HEK293 (cell line): ENCODE results near the gene TICAM1.

Experiments used
- CTCF ChIA-PET: fragments of 350-600 bp; formaldehyde crosslinking; extraction: SDS; loops from one replicate; lab custom pipeline; 2021; ENCODE audit warnings: antibody characterized with exemption; lab: Yijun Ruan, JAX
- POLR2A ChIA-PET: fragments of 300-600 bp; formaldehyde crosslinking; extraction: SDS; loops from one replicate; lab custom pipeline; 2020; ENCODE audit warnings: antibody characterized with exemption, inconsistent platforms; lab: Yijun Ruan, JAX
- H3K27ac ChIP-seq: fragments of 200-500 bp; sonication (Bioruptor generic); 2 replicates; pipeline ENCODE4 v1.5.1; 2014; ENCODE audit warnings: low read depth, low read length, control low read depth, inconsistent platforms; ENCODE audit errors: extremely low read depth
- H3K36me3 ChIP-seq, 2 experiments: fragments of 200-500 bp in 1 of 2; sonication (Bioruptor generic) in 1 of 2; 1 replicate in 1 of 2; 2 replicates in 1 of 2; pipeline ENCODE4 v1.5.1; 2014 to 2017; ENCODE audit warnings: inconsistent platforms in 2 of 2, low read length in 2 of 2; ENCODE audit not compliant: control insufficient read depth in 2 of 2, insufficient read depth in 1 of 2
- H3K4me1 ChIP-seq: fragments of 200-500 bp; sonication (Bioruptor generic); 2 replicates; pipeline ENCODE4 v1.5.1; 2014; ENCODE audit warnings: mild to moderate bottlenecking, low read length, inconsistent platforms; ENCODE audit not compliant: control insufficient read depth, insufficient read depth
- H3K4me3 ChIP-seq: 2 replicates; pipeline ENCODE4 v1.5.1; 2011; ENCODE audit warnings: low read depth, mild to moderate bottlenecking, control low read depth, low read length, moderate library complexity
- H3K9me3 ChIP-seq: fragments of 200-500 bp; sonication (Bioruptor generic); 2 replicates; pipeline ENCODE4 v1.5.1; 2014; ENCODE audit warnings: low read depth, low read length, inconsistent platforms; ENCODE audit not compliant: control insufficient read depth, insufficient read depth
- GLI2 ChIP-seq: fragments of 450-650 bp; formaldehyde crosslinking; IDR thresholded peaks from 2 replicates; pipeline ENCODE4; 2017; ENCODE audit warnings: missing biosample characterization, missing genetic modification characterization, low read depth, borderline replicate concordance
- GLIS1 ChIP-seq: fragments of 450-650 bp; formaldehyde crosslinking; IDR thresholded peaks from 2 replicates; pipeline ENCODE4 v1.5.1; 2016; ENCODE audit warnings: missing biosample characterization, missing genetic modification characterization
- KLF1 ChIP-seq: fragments of 450-650 bp; formaldehyde crosslinking; IDR thresholded peaks from 2 replicates; pipeline ENCODE4 v1.5.1; 2016; ENCODE audit warnings: missing biosample characterization, missing genetic modification characterization
- KLF9 ChIP-seq: fragments of 450-650 bp; formaldehyde crosslinking; IDR thresholded peaks from 2 replicates; pipeline ENCODE4 v1.5.1; 2016; ENCODE audit warnings: missing biosample characterization, missing genetic modification characterization, low read depth
- REPIN1 ChIP-seq: fragments of 450-650 bp; formaldehyde crosslinking; IDR thresholded peaks from 2 replicates; pipeline ENCODE4 v1.5.1; 2017; ENCODE audit warnings: missing biosample characterization, missing genetic modification characterization, low read depth
- SETDB1 ChIP-seq: IDR thresholded peaks from one replicate; pipeline ENCODE4 v1.6.1; 2017; ENCODE audit warnings: mild to moderate bottlenecking, low read length, moderate library complexity, mixed read lengths; ENCODE audit not compliant: insufficient read length
- YY2 ChIP-seq: fragments of 450-650 bp; formaldehyde crosslinking; IDR thresholded peaks from 2 replicates; pipeline ENCODE4 v1.5.1; 2016; ENCODE audit warnings: missing biosample characterization, missing genetic modification characterization
- ZNF146 ChIP-seq: fragments of 450-650 bp; formaldehyde crosslinking; IDR thresholded peaks from 2 replicates; pipeline ENCODE4 v1.5.1; 2016; ENCODE audit warnings: missing biosample characterization, missing genetic modification characterization
- ZNF23 ChIP-seq: fragments of 450-650 bp; formaldehyde crosslinking; IDR thresholded peaks from 2 replicates; pipeline ENCODE4 v1.5.1; 2016; ENCODE audit warnings: missing biosample characterization, missing genetic modification characterization, borderline replicate concordance
- ZNF391 ChIP-seq: fragments of 450-650 bp; formaldehyde crosslinking; IDR thresholded peaks from 2 replicates; pipeline ENCODE4 v1.5.1; 2016; ENCODE audit warnings: low read depth, missing biosample characterization, missing genetic modification characterization, borderline replicate concordance
- ZNF585B ChIP-seq: fragments of 450-650 bp; formaldehyde crosslinking; IDR thresholded peaks from 2 replicates; pipeline ENCODE4 v1.5.1; 2016; ENCODE audit warnings: missing biosample characterization, missing genetic modification characterization
- ZNF600 ChIP-seq: fragments of 450-650 bp; formaldehyde crosslinking; IDR thresholded peaks from 2 replicates; pipeline ENCODE4 v1.5.1; 2016; ENCODE audit warnings: missing biosample characterization, missing genetic modification characterization
- ZNF664 ChIP-seq: fragments of 450-650 bp; formaldehyde crosslinking; IDR thresholded peaks from 2 replicates; pipeline ENCODE4 v1.5.1; 2016; ENCODE audit warnings: missing biosample characterization, missing genetic modification characterization
- ZNF707 ChIP-seq: fragments of 450-650 bp; formaldehyde crosslinking; IDR thresholded peaks from 2 replicates; pipeline ENCODE4 v1.5.1; 2016; ENCODE audit warnings: missing biosample characterization, missing genetic modification characterization
- ZNF76 ChIP-seq: fragments of 450-650 bp; formaldehyde crosslinking; IDR thresholded peaks from 2 replicates; pipeline ENCODE4; 2016; ENCODE audit warnings: low read depth, missing biosample characterization, missing genetic modification characterization, borderline replicate concordance
- ZNF768 ChIP-seq: fragments of 450-650 bp; formaldehyde crosslinking; IDR thresholded peaks from 2 replicates; pipeline ENCODE4 v1.5.1; 2018; ENCODE audit warnings: missing biosample characterization, mild to moderate bottlenecking, missing genetic modification characterization
- ZNF837 ChIP-seq: fragments of 450-650 bp; formaldehyde crosslinking; IDR thresholded peaks from 2 replicates; pipeline ENCODE4 v1.5.1; 2016; ENCODE audit warnings: missing biosample characterization, missing genetic modification characterization
- TF ChIP-seq, protein P1 (sequence below): fragments of 450-650 bp; formaldehyde crosslinking; IDR thresholded peaks from 2 replicates; pipeline ENCODE4 v1.5.1; 2017; ENCODE audit warnings: missing biosample characterization, missing genetic modification characterization
- TF ChIP-seq, protein P2 (sequence below): fragments of 450-650 bp; formaldehyde crosslinking; IDR thresholded peaks from 2 replicates; pipeline ENCODE4 v1.5.1; 2016; ENCODE audit warnings: missing biosample characterization, missing genetic modification characterization
- TF ChIP-seq, protein P3 (sequence below): fragments of 450-650 bp; formaldehyde crosslinking; IDR thresholded peaks from 2 replicates; pipeline ENCODE4 v1.5.1; 2017; ENCODE audit warnings: missing biosample characterization, missing genetic modification characterization
- TF ChIP-seq, protein P4 (sequence below): fragments of 450-650 bp; formaldehyde crosslinking; IDR thresholded peaks from 2 replicates; pipeline ENCODE4 v1.5.1; 2016; ENCODE audit warnings: missing biosample characterization, missing genetic modification characterization
- TF ChIP-seq, protein P5 (sequence below): fragments of 450-650 bp; formaldehyde crosslinking; IDR thresholded peaks from 2 replicates; pipeline ENCODE4 v1.5.1; 2016; ENCODE audit warnings: missing biosample characterization, missing genetic modification characterization
- TF ChIP-seq, protein P6 (sequence below): fragments of 450-650 bp; formaldehyde crosslinking; IDR thresholded peaks from 2 replicates; pipeline ENCODE4 v1.5.1; 2016; ENCODE audit warnings: missing biosample characterization, missing genetic modification characterization
- TF ChIP-seq, protein P7 (sequence below): fragments of 450-650 bp; formaldehyde crosslinking; IDR thresholded peaks from 2 replicates; pipeline ENCODE4 v1.5.1; 2016; ENCODE audit warnings: missing biosample characterization, missing genetic modification characterization

TICAM1 gene

DNA sequence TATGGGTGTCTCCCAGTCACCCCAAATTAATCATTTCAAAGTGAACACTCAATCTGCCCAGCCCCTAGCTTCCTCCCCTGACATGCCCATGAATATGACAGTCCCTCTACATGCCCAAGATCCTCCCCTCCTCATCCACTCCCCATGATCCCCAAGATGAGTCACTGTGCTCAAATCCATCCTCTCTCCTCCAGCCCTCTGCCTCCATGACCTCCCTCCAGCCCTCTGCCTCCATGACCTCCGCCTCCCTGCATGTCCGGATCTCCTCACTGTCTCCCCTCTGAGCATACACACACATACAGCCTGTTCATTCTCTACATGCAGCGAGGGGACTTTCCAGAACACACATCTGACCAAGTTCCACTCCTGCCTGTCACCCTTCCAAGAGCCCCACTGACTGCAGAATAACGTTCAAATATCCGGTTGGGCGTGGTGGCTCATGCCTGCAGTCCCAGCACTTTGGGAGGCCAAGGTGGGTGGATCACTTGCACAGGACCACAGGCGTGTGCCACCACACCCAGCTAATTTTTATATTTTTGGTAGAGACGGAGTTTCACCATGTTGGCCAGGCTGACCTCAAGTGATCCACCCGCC lies 58.4 kb downstream of the TICAM1 start (continued):
- TF ChIP-seq, protein P1, sequence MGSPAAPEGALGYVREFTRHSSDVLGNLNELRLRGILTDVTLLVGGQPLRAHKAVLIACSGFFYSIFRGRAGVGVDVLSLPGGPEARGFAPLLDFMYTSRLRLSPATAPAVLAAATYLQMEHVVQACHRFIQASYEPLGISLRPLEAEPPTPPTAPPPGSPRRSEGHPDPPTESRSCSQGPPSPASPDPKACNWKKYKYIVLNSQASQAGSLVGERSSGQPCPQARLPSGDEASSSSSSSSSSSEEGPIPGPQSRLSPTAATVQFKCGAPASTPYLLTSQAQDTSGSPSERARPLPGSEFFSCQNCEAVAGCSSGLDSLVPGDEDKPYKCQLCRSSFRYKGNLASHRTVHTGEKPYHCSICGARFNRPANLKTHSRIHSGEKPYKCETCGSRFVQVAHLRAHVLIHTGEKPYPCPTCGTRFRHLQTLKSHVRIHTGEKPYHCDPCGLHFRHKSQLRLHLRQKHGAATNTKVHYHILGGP (tag by site-specific recombination): no peak
- TF ChIP-seq ZNF585B (no peak), ZNF146 (0 out of 2 replicates have a peak, but pooled peaks have one; percentile 5), ZNF23 (tag by site-specific recombination) (no peak), REPIN1 (tag by site-specific recombination) (no peak), ZNF600 (tag by site-specific recombination) (0 out of 2 replicates have a peak, but pooled peaks have one; percentile 39), KLF1 (tag by site-specific recombination) (peak; percentile 95), KLF9 (tag by site-specific recombination) (no peak), ZNF76 (tag by site-specific recombination) (no peak), YY2 (tag by site-specific recombination) (0 out of 2 replicates have a peak, but pooled peaks have one; percentile 33), ZNF707 (tag by site-specific recombination) (no peak)
- TF ChIP-seq, protein P2, sequence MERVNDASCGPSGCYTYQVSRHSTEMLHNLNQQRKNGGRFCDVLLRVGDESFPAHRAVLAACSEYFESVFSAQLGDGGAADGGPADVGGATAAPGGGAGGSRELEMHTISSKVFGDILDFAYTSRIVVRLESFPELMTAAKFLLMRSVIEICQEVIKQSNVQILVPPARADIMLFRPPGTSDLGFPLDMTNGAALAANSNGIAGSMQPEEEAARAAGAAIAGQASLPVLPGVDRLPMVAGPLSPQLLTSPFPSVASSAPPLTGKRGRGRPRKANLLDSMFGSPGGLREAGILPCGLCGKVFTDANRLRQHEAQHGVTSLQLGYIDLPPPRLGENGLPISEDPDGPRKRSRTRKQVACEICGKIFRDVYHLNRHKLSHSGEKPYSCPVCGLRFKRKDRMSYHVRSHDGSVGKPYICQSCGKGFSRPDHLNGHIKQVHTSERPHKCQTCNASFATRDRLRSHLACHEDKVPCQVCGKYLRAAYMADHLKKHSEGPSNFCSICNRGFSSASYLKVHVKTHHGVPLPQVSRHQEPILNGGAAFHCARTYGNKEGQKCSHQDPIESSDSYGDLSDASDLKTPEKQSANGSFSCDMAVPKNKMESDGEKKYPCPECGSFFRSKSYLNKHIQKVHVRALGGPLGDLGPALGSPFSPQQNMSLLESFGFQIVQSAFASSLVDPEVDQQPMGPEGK: no peak
- TF ChIP-seq, protein P3, sequence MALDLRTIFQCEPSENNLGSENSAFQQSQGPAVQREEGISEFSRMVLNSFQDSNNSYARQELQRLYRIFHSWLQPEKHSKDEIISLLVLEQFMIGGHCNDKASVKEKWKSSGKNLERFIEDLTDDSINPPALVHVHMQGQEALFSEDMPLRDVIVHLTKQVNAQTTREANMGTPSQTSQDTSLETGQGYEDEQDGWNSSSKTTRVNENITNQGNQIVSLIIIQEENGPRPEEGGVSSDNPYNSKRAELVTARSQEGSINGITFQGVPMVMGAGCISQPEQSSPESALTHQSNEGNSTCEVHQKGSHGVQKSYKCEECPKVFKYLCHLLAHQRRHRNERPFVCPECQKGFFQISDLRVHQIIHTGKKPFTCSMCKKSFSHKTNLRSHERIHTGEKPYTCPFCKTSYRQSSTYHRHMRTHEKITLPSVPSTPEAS (tag by site-specific recombination): no peak
- TF ChIP-seq, protein P4, sequence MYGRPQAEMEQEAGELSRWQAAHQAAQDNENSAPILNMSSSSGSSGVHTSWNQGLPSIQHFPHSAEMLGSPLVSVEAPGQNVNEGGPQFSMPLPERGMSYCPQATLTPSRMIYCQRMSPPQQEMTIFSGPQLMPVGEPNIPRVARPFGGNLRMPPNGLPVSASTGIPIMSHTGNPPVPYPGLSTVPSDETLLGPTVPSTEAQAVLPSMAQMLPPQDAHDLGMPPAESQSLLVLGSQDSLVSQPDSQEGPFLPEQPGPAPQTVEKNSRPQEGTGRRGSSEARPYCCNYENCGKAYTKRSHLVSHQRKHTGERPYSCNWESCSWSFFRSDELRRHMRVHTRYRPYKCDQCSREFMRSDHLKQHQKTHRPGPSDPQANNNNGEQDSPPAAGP: peak; percentile 92
- TF ChIP-seq, protein P5, sequence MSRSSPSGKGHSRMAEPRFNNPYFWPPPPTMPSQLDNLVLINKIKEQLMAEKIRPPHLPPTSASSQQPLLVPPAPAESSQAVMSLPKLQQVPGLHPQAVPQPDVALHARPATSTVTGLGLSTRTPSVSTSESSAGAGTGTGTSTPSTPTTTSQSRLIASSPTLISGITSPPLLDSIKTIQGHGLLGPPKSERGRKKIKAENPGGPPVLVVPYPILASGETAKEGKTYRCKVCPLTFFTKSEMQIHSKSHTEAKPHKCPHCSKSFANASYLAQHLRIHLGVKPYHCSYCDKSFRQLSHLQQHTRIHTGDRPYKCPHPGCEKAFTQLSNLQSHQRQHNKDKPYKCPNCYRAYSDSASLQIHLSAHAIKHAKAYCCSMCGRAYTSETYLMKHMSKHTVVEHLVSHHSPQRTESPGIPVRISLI: no peak

DNA sequence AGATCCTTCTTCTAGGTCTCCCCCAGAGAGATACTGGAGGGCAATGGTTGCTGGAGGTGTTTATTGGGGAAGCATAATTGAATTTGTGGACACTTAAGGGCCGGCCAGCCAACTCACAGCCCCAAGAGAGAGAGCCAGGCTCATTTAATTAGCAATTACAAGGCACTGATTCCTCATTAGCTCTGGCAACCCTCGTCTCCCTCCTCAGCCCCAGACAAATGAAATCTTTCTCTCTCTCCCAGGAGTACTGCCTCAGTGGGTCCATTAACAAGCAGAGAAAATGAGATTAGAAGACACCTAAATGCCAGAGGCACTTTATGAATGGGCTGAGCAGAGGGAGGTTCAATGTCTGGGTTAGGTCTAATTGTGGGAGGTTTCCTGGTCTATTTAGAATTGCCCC lies 58.9 kb downstream of the TICAM1 start:
- CTCF ChIA-PET: no interaction called here
- TF ChIP-seq ZNF391 (tag by site-specific recombination) (no peak), ZNF768 (tag by site-specific recombination) (no peak), GLIS1 (tag by site-specific recombination) (no peak), GLI2 (tag by site-specific recombination) (no peak), ZNF664 (tag by site-specific recombination) (no peak), SETDB1 (no peak), ZNF837 (tag by site-specific recombination) (no peak)
- TF ChIP-seq, protein P6, sequence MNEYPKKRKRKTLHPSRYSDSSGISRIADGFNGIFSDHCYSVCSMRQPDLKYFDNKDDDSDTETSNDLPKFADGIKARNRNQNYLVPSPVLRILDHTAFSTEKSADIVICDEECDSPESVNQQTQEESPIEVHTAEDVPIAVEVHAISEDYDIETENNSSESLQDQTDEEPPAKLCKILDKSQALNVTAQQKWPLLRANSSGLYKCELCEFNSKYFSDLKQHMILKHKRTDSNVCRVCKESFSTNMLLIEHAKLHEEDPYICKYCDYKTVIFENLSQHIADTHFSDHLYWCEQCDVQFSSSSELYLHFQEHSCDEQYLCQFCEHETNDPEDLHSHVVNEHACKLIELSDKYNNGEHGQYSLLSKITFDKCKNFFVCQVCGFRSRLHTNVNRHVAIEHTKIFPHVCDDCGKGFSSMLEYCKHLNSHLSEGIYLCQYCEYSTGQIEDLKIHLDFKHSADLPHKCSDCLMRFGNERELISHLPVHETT (tag by site-specific recombination): no peak
- TF ChIP-seq, protein P7, sequence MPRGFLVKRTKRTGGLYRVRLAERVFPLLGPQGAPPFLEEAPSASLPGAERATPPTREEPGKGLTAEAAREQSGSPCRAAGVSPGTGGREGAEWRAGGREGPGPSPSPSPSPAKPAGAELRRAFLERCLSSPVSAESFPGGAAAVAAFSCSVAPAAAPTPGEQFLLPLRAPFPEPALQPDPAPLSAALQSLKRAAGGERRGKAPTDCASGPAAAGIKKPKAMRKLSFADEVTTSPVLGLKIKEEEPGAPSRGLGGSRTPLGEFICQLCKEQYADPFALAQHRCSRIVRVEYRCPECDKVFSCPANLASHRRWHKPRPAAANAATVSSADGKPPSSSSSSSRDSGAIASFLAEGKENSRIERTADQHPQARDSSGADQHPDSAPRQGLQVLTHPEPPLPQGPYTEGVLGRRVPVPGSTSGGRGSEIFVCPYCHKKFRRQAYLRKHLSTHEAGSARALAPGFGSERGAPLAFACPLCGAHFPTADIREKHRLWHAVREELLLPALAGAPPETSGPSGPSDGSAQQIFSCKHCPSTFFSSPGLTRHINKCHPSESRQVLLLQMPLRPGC: no peak
- H3K36me3 ChIP-seq: no peaks in the 10 kb centered on the region

More for the DNA sequence above, 58.9 kb downstream of the TICAM1 start:
- no peak overlapping the region for H3K27ac ChIP-seq
- no peaks in the 10 kb centered on the region for H3K9me3 ChIP-seq
- POLR2A ChIA-PET: no interaction called here
- H3K4me1 ChIP-seq: no peaks in the 10 kb centered on the region
- H3K4me3 ChIP-seq: no peak overlapping the region
